GM23338 (cell line): ENCODE results near the gene HTT. TPM values are rescaled to one million over a fixed set of nuclear protein-coding genes. Genes with fewer than 3 reads are reported as not detected.
A peak's percentile ranks its signal among the peaks of the same experiment; 100 is the strongest.

Source experiments
- ATAC-seq: fragments of 200-7000 bp; cut with Tn5 transposase; 3 replicates; pipeline ENCODE4 v1.9.1; 2020
- DNase-seq: peaks from one replicate; pipeline ENCODE4 v3.0.0-alpha.2; 2015; ENCODE audit warnings: low spot score
- H2AFZ ChIP-seq: fragments of 200-600 bp; sonication (generic); 2 replicates; pipeline ENCODE4 v1.8.0; 2016; ENCODE audit warnings: antibody characterized with exemption, mild to moderate bottlenecking, moderate library complexity
- H3F3A ChIP-seq: fragments of 200-600 bp; sonication (generic); replicated peaks from 2 replicates; pipeline ENCODE4 v1.8.0; 2017; ENCODE audit warnings: antibody characterized with exemption, mixed run types, low read depth
- H3K27ac ChIP-seq: fragments of 200-600 bp; sonication (generic); 2 replicates; pipeline ENCODE4 v1.6.1; 2016; ENCODE audit warnings: low read depth
- H3K27me3 ChIP-seq: fragments of 200-600 bp; sonication (generic); 2 replicates; pipeline ENCODE4 v1.8.0; 2016; ENCODE audit warnings: mild to moderate bottlenecking, mixed run types, moderate library complexity; ENCODE audit not compliant: insufficient read depth
- H3K36me3 ChIP-seq: fragments of 200-600 bp; sonication (generic); 2 replicates; pipeline ENCODE4 v1.8.0; 2016; ENCODE audit warnings: mild to moderate bottlenecking; ENCODE audit not compliant: insufficient read depth
- H3K4me1 ChIP-seq: fragments of 200-600 bp; sonication (generic); 2 replicates; pipeline ENCODE4 v1.8.0; 2016; ENCODE audit warnings: mild to moderate bottlenecking, moderate library complexity; ENCODE audit not compliant: insufficient read depth
- H3K4me2 ChIP-seq: fragments of 200-600 bp; sonication (generic); 2 replicates; pipeline ENCODE4 v1.7.1; 2017; ENCODE audit warnings: mixed run types
- H3K4me3 ChIP-seq: fragments of 200-600 bp; sonication (generic); 2 replicates; pipeline ENCODE4 v1.6.1; 2016; ENCODE audit warnings: mixed run types
- H3K79me2 ChIP-seq: fragments of 200-600 bp; sonication (generic); replicated peaks from 2 replicates; pipeline ENCODE4 v1.8.0; 2017; ENCODE audit warnings: mild to moderate bottlenecking; ENCODE audit not compliant: insufficient read depth
- H3K9me2 ChIP-seq: fragments of 200-600 bp; sonication (generic); 2 replicates; pipeline ENCODE4 v1.8.0; 2017; ENCODE audit not compliant: insufficient read depth
- H4K20me1 ChIP-seq: fragments of 200-600 bp; sonication (generic); replicated peaks from 2 replicates; pipeline ENCODE4 v1.8.0; 2017; ENCODE audit warnings: mild to moderate bottlenecking; ENCODE audit not compliant: insufficient read depth
- H3K27ac Mint-ChIP-seq: 2 replicates; pipeline ENCODE4 v1.8.0; 2020; ENCODE audit warnings: inconsistent platforms, mild to moderate bottlenecking, moderate library complexity, mixed read lengths
- H3K27me3 Mint-ChIP-seq: 3 replicates; pipeline ENCODE4 v1.8.0; 2022; ENCODE audit warnings: low read depth, mild to moderate bottlenecking, moderate library complexity, mixed read lengths, inconsistent platforms; ENCODE audit not compliant: insufficient read depth, poor library complexity
- H3K36me3 Mint-ChIP-seq: 3 replicates; pipeline ENCODE4 v1.8.0; 2021; ENCODE audit warnings: low read depth, mild to moderate bottlenecking, inconsistent platforms, moderate library complexity, mixed read lengths
- H3K4me1 Mint-ChIP-seq: 3 replicates; pipeline ENCODE4 v1.8.0; 2020; ENCODE audit warnings: mild to moderate bottlenecking, inconsistent platforms, mixed read lengths
- H3K4me3 Mint-ChIP-seq: 3 replicates; pipeline ENCODE4 v1.8.0; 2021; ENCODE audit warnings: moderate library complexity, mild to moderate bottlenecking, inconsistent platforms, mixed read lengths
- H3K9me3 Mint-ChIP-seq: 3 replicates; pipeline ENCODE4 v1.8.0; 2020; ENCODE audit warnings: moderate library complexity, mild to moderate bottlenecking, inconsistent platforms, mixed read lengths
- CREB1 ChIP-seq: fragments of 250-450 bp; sonication (Bioruptor Pico); IDR thresholded peaks from 2 replicates; pipeline ENCODE4 v1.5.0; 2020; ENCODE audit warnings: low read depth, mild to moderate bottlenecking, moderate library complexity
- EZH2 ChIP-seq: fragments of 200-600 bp; sonication (generic); IDR thresholded peaks from one replicate; pipeline ENCODE4 v1.8.0; 2017; ENCODE audit warnings: antibody characterized with exemption, mild to moderate bottlenecking, low read depth; ENCODE audit not compliant: unreplicated experiment
- EZH2phosphoT487 ChIP-seq: fragments of 200-600 bp; sonication (generic); IDR thresholded peaks from one replicate; pipeline ENCODE4 v1.8.1; 2018; ENCODE audit warnings: antibody characterized with exemption; ENCODE audit not compliant: unreplicated experiment
- JUNB ChIP-seq: IDR thresholded peaks from one replicate; pipeline ENCODE4 v1.6.1; 2016; ENCODE audit warnings: antibody characterized with exemption; ENCODE audit not compliant: unreplicated experiment
- NANOG ChIP-seq: IDR thresholded peaks from 2 replicates; pipeline ENCODE4 v1.6.1; 2016; ENCODE audit warnings: antibody characterized with exemption, borderline replicate concordance
- POLR2AphosphoS5 ChIP-seq: IDR thresholded peaks from 2 replicates; pipeline ENCODE4 v1.6.1; 2016; ENCODE audit warnings: antibody characterized with exemption, low read depth
- STAT1 ChIP-seq: IDR thresholded peaks from one replicate; pipeline ENCODE4 v1.6.1; 2016; ENCODE audit warnings: antibody characterized with exemption; ENCODE audit not compliant: unreplicated experiment
- ZNF114 ChIP-seq: fragments of 250-450 bp; sonication (Bioruptor Pico); IDR thresholded peaks from 2 replicates; pipeline ENCODE4 v1.5.0; 2020; ENCODE audit warnings: mild to moderate bottlenecking, moderate library complexity
- ZNF331 ChIP-seq: fragments of 250-450 bp; sonication (Bioruptor Pico); IDR thresholded peaks from 2 replicates; pipeline ENCODE4 v1.5.0; 2020; ENCODE audit warnings: low read depth, mild to moderate bottlenecking, moderate library complexity
- polyA plus RNA-seq: library from polyadenylated mRNA; unstranded; fragments of >200 nt; fragmentation: Nextera tagmentation; extraction: Ambion mirVana; gene quantifications from 2 replicates; pipeline ENCODE4 v1.2.1, GENCODE V29; 2016
- total RNA-seq: library from RNA; depleted of rRNA; stranded (reverse); fragments of >200 nt; shearing (Covaris generic); gene quantifications from 2 replicates; pipeline ENCODE4 v1.2.3, GENCODE V29; 2014
- TF ChIP-seq, protein P1 (sequence below): fragments of 250-450 bp; sonication (Bioruptor Pico); IDR thresholded peaks from 2 replicates; pipeline ENCODE4 v1.5.0; 2020; ENCODE audit warnings: mild to moderate bottlenecking, moderate library complexity
- TF ChIP-seq, protein P2 (sequence below), 2 experiments: fragments of 200-600 bp in 1 of 2; sonication (generic) in 1 of 2; conservative IDR thresholded peaks; 2 replicates each; pipeline versions ENCODE4 v1.5.1 to v1.6.1; 2016 to 2017; ENCODE audit warnings: antibody characterized with exemption in 2 of 2, low read depth in 2 of 2, mild to moderate bottlenecking in 2 of 2, moderate library complexity in 1 of 2
- TF ChIP-seq, protein P3 (sequence below): IDR thresholded peaks from 2 replicates; pipeline ENCODE4 v1.6.1; 2016; ENCODE audit warnings: antibody characterized with exemption
- TF ChIP-seq, protein P4 (sequence below): IDR thresholded peaks from one replicate; pipeline ENCODE4 v1.6.1; 2018; ENCODE audit warnings: antibody characterized with exemption; ENCODE audit not compliant: unreplicated experiment

Gene HTT
- total and polyA plus RNA-seq, 2 experiments from 2014 or later = 26.6 to 67.7 TPM

DNA sequence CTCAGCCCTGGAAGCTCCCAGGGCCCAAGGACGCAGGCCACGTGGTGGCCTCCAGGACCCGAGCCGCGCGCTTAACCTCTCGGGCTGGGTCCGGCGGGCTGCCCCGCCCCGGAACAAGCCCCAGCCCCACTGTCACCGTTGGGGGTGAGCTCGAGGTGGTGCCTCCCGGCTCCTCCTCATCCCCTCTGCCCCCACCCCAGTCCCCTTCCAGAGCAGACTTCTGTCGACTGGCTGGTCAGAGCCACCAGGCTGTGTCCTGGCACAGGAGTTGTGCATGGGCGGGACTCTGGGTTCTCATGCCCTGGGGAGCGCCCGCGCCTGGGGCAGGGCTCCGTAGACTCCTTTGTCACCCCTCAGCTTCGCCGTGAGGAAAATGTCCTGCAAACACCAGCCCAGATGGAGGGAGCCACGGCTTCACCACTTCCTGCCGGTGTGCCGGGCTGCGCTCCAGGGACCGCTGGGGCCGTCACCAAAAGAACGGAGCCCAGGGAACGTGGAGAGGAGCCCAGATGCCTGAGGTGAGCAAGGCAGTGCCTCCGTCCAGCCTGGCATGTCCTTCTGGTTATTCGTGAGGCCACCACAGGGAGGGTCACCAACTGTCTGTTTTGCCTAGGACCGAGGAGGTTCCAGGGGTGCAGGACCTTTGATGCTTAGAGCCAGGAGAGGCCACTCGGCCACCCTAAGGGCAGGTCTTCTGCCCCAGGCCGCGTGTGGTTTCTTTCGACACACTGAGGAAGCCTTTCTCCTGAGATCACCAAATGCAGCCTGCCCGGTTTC, 211.3 kb downstream of the HTT start:
- H3K4me1 Mint-ChIP-seq = no peaks in the 10 kb centered on the region; the same call in 2 of the 3 replicates
- Histone ChIP-seq H3K27ac (no peak overlapping the region), H3K27me3 (peaks cover 6% of the 10 kb centered on the region), H3K4me1 (no peaks in the 10 kb centered on the region), H3K4me3 (no peak overlapping the region), H3K79me2 (no peaks in the 10 kb centered on the region), H3K9me2 (no peaks in the 10 kb centered on the region), H3K36me3 (no peaks in the 10 kb centered on the region), H2AFZ (peak overlapping the region; percentile 47; the same call in 1 of the 2 replicates), H4K20me1 (no peaks in the 10 kb centered on the region), H3K4me2 (no peak overlapping the region), H3F3A (no peaks in the 10 kb centered on the region; the same call in 1 of the 2 replicates)
- no peak overlapping the region for H3K27ac Mint-ChIP-seq
- peaks cover 12% of the 10 kb centered on the region for H3K27me3 Mint-ChIP-seq
- no peak for DNase-seq
- peaks cover 2% of the 10 kb centered on the region; the same call in 2 of the 3 replicates for H3K36me3 Mint-ChIP-seq
- TF ChIP-seq ZNF331 (CRISPR knock-in tag) = no peak
- no peak for TF ChIP-seq STAT1
- TF ChIP-seq, protein P1, sequence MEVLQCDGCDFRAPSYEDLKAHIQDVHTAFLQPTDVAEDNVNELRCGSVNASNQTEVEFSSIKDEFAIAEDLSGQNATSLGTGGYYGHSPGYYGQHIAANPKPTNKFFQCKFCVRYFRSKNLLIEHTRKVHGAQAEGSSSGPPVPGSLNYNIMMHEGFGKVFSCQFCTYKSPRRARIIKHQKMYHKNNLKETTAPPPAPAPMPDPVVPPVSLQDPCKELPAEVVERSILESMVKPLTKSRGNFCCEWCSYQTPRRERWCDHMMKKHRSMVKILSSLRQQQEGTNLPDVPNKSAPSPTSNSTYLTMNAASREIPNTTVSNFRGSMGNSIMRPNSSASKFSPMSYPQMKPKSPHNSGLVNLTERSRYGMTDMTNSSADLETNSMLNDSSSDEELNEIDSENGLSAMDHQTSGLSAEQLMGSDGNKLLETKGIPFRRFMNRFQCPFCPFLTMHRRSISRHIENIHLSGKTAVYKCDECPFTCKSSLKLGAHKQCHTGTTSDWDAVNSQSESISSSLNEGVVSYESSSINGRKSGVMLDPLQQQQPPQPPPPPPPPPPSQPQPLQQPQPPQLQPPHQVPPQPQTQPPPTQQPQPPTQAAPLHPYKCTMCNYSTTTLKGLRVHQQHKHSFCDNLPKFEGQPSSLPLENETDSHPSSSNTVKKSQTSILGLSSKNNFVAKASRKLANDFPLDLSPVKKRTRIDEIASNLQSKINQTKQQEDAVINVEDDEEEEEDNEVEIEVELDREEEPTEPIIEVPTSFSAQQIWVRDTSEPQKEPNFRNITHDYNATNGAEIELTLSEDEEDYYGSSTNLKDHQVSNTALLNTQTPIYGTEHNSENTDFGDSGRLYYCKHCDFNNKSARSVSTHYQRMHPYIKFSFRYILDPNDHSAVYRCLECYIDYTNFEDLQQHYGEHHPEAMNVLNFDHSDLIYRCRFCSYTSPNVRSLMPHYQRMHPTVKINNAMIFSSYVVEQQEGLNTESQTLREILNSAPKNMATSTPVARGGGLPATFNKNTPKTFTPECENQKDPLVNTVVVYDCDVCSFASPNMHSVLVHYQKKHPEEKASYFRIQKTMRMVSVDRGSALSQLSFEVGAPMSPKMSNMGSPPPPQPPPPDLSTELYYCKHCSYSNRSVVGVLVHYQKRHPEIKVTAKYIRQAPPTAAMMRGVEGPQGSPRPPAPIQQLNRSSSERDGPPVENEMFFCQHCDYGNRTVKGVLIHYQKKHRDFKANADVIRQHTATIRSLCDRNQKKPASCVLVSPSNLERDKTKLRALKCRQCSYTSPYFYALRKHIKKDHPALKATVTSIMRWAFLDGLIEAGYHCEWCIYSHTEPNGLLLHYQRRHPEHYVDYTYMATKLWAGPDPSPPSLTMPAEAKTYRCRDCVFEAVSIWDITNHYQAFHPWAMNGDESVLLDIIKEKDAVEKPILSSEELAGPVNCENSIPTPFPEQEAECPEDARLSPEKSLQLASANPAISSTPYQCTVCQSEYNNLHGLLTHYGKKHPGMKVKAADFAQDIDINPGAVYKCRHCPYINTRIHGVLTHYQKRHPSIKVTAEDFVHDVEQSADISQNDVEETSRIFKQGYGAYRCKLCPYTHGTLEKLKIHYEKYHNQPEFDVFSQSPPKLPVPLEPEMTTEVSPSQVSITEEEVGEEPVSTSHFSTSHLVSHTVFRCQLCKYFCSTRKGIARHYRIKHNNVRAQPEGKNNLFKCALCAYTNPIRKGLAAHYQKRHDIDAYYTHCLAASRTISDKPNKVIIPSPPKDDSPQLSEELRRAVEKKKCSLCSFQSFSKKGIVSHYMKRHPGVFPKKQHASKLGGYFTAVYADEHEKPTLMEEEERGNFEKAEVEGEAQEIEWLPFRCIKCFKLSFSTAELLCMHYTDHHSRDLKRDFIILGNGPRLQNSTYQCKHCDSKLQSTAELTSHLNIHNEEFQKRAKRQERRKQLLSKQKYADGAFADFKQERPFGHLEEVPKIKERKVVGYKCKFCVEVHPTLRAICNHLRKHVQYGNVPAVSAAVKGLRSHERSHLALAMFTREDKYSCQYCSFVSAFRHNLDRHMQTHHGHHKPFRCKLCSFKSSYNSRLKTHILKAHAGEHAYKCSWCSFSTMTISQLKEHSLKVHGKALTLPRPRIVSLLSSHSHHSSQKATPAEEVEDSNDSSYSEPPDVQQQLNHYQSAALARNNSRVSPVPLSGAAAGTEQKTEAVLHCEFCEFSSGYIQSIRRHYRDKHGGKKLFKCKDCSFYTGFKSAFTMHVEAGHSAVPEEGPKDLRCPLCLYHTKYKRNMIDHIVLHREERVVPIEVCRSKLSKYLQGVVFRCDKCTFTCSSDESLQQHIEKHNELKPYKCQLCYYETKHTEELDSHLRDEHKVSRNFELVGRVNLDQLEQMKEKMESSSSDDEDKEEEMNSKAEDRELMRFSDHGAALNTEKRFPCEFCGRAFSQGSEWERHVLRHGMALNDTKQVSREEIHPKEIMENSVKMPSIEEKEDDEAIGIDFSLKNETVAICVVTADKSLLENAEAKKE (CRISPR knock-in tag) = no peak
- TF ChIP-seq, protein P2, sequence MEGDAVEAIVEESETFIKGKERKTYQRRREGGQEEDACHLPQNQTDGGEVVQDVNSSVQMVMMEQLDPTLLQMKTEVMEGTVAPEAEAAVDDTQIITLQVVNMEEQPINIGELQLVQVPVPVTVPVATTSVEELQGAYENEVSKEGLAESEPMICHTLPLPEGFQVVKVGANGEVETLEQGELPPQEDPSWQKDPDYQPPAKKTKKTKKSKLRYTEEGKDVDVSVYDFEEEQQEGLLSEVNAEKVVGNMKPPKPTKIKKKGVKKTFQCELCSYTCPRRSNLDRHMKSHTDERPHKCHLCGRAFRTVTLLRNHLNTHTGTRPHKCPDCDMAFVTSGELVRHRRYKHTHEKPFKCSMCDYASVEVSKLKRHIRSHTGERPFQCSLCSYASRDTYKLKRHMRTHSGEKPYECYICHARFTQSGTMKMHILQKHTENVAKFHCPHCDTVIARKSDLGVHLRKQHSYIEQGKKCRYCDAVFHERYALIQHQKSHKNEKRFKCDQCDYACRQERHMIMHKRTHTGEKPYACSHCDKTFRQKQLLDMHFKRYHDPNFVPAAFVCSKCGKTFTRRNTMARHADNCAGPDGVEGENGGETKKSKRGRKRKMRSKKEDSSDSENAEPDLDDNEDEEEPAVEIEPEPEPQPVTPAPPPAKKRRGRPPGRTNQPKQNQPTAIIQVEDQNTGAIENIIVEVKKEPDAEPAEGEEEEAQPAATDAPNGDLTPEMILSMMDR (conservative IDR thresholded peaks at IDR 0.05; ENCODE audit: low read depth in 2 of 2) = no peak
- no peak for TF ChIP-seq POLR2AphosphoS5
- no peak for TF ChIP-seq EZH2phosphoT487
- TF ChIP-seq EZH2 = no peak
- TF ChIP-seq CREB1 (CRISPR knock-in tag) = no peak
- TF ChIP-seq, protein P3, sequence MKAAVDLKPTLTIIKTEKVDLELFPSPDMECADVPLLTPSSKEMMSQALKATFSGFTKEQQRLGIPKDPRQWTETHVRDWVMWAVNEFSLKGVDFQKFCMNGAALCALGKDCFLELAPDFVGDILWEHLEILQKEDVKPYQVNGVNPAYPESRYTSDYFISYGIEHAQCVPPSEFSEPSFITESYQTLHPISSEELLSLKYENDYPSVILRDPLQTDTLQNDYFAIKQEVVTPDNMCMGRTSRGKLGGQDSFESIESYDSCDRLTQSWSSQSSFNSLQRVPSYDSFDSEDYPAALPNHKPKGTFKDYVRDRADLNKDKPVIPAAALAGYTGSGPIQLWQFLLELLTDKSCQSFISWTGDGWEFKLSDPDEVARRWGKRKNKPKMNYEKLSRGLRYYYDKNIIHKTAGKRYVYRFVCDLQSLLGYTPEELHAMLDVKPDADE = no peak
- TF ChIP-seq, protein P4, sequence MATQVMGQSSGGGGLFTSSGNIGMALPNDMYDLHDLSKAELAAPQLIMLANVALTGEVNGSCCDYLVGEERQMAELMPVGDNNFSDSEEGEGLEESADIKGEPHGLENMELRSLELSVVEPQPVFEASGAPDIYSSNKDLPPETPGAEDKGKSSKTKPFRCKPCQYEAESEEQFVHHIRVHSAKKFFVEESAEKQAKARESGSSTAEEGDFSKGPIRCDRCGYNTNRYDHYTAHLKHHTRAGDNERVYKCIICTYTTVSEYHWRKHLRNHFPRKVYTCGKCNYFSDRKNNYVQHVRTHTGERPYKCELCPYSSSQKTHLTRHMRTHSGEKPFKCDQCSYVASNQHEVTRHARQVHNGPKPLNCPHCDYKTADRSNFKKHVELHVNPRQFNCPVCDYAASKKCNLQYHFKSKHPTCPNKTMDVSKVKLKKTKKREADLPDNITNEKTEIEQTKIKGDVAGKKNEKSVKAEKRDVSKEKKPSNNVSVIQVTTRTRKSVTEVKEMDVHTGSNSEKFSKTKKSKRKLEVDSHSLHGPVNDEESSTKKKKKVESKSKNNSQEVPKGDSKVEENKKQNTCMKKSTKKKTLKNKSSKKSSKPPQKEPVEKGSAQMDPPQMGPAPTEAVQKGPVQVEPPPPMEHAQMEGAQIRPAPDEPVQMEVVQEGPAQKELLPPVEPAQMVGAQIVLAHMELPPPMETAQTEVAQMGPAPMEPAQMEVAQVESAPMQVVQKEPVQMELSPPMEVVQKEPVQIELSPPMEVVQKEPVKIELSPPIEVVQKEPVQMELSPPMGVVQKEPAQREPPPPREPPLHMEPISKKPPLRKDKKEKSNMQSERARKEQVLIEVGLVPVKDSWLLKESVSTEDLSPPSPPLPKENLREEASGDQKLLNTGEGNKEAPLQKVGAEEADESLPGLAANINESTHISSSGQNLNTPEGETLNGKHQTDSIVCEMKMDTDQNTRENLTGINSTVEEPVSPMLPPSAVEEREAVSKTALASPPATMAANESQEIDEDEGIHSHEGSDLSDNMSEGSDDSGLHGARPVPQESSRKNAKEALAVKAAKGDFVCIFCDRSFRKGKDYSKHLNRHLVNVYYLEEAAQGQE = no peak
- no peak for TF ChIP-seq JUNB
- TF ChIP-seq NANOG = no peak
- no peak for TF ChIP-seq ZNF114
- no peak overlapping the region for H3K4me3 Mint-ChIP-seq
- no peak; the same call in none of the 3 replicates for ATAC-seq
- H3K9me3 Mint-ChIP-seq = peaks cover 16% of the 10 kb centered on the region; the same call in 2 of the 3 replicates
